SK-N-MC (cell line): ENCODE measurements around the gene OR6K2.

Source experiments
- EZH2 ChIP-seq: fragments of 200-600 bp; sonication (generic); IDR thresholded peaks from one replicate; pipeline ENCODE4 v1.6.1; 2017; ENCODE audit warnings: antibody characterized with exemption
- FOXP2 ChIP-seq: optimal IDR thresholded peaks from 2 replicates; pipeline ENCODE3; 2011; ENCODE audit warnings: mild to moderate bottlenecking, moderate library complexity; ENCODE audit not compliant: insufficient read depth; ENCODE audit errors: extremely low read length, control extremely low read depth
- POLR2AphosphoS5 ChIP-seq: IDR thresholded peaks from 2 replicates; pipeline ENCODE4 v1.6.1; 2012; ENCODE audit warnings: mild to moderate bottlenecking, low read depth, low read length, borderline replicate concordance

DNA sequence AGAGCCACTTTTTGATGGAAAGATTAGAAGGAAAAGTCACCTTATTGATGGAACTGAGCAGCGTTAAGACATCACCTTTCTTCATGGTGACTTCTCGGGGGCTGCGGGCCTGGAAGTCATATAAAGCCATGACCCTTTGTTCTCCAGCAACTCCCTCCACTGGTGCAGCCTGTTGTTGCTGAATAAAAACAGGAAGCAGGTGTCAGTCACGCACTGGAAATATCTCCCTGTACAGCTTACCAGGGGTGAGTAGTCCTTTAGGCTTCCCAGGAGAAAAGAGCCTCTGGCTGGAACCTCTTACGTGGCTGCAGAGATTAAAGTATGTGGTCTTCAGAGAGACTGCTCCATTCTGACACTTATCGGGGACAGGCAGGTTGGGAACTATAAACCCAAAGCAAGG is 45.9 kb downstream of the OR6K2 start:
- no peak for TF ChIP-seq EZH2
- no peak for TF ChIP-seq POLR2AphosphoS5
- TF ChIP-seq FOXP2: no peak
